ENCODE measurements around the gene NKAIN1.
A peak's percentile ranks its signal among the peaks of the same experiment; 100 is the strongest.
"Not testable (repeated sequence)": the region's sequence is repeated elsewhere in the genome, so short reads cannot be mapped to it uniquely, and the experiment has no call there.

Gene NKAIN1

GRCh38 chr1:31191281-31191680, 48.4 kb downstream of the NKAIN1 start:
- Histone ChIP-seq H3K4me3 (ENCODE audit: low read depth, low read length) (no peak overlapping the region), H3K36me3 (ENCODE audit: control insufficient read depth, insufficient read depth, low read length) (no peaks in the 10 kb centered on the region), H3K4me1 (ENCODE audit: control insufficient read depth, insufficient read depth, low read length) (no peaks in the 10 kb centered on the region), H3K27me3 (ENCODE audit: control insufficient read depth, insufficient read depth, low read length) (no peaks in the 10 kb centered on the region), H3K9ac (ENCODE audit: low read depth, low read length) (no peak overlapping the region), H3K9me3 (ENCODE audit: control insufficient read depth, insufficient read depth, low read length) (no peaks in the 10 kb centered on the region)

GRCh38 chr1:31189696-31190674, 49.7 kb downstream of the NKAIN1 start:
- H3K4me1 ChIP-seq (ENCODE audit: control insufficient read depth, insufficient read depth, low read length) = no peaks in the 10 kb centered on the region
- no peaks in the 10 kb centered on the region for H3K27me3 ChIP-seq (ENCODE audit: control insufficient read depth, insufficient read depth, low read length)
- H3K9ac ChIP-seq (ENCODE audit: low read depth, low read length) = no peak overlapping the region
- no peak overlapping the region for H3K4me3 ChIP-seq (ENCODE audit: low read depth, low read length)
- H3K36me3 ChIP-seq (ENCODE audit: control insufficient read depth, insufficient read depth, low read length) = no peaks in the 10 kb centered on the region
- no peaks in the 10 kb centered on the region for H3K9me3 ChIP-seq (ENCODE audit: control insufficient read depth, insufficient read depth, low read length)

DNA sequence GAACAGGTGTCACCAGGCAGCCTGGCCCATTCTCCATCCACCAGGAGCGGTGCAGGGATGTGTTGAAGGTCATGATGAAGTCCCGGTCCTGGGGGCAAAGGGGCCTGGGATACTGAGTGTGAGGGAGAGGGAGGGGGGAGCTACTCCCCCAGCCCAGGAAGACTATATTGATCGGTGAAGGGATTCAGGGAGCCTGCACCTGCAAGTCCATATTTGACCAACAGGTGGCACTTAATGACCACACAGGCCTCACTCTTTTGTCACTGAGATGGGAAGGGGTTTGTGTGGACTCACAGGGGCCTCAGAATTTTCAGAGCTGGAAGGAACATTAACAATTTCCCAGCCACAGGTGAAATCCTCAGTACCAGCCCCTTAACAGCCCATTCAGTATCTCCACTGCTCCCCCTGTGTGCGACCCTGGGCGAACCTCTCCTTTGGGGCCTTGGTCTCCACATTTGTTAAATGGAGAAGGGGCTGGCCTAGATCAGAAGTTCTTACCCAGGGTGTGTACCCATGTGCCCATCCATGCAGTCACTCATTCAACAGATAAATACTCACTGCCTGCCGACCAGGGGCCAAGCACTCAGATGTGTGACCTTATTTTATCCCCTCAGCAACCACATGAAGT, 55.6 kb downstream of the NKAIN1 start:
- H3K4me3 ChIP-seq (ENCODE audit: low read depth, low read length) = no peak overlapping the region
- H3K27me3 ChIP-seq (ENCODE audit: control insufficient read depth, insufficient read depth, low read length) = peaks cover 4% of the 10 kb centered on the region
- no peaks in the 10 kb centered on the region for H3K4me1 ChIP-seq (ENCODE audit: control insufficient read depth, insufficient read depth, low read length)
- H3K9me3 ChIP-seq (ENCODE audit: control insufficient read depth, insufficient read depth, low read length) = no peaks in the 10 kb centered on the region
- no peaks in the 10 kb centered on the region for H3K36me3 ChIP-seq (ENCODE audit: control insufficient read depth, insufficient read depth, low read length)
- H3K9ac ChIP-seq (ENCODE audit: low read depth, low read length) = no peak overlapping the region

GRCh38 chr1:31183126-31183525, 56.6 kb downstream of the NKAIN1 start:
- Histone ChIP-seq H3K4me3 (ENCODE audit: low read depth, low read length) (no peak overlapping the region), H3K9ac (ENCODE audit: low read depth, low read length) (no peak overlapping the region), H3K36me3 (ENCODE audit: control insufficient read depth, insufficient read depth, low read length) (no peaks in the 10 kb centered on the region), H3K9me3 (ENCODE audit: control insufficient read depth, insufficient read depth, low read length) (no peaks in the 10 kb centered on the region), H3K27me3 (ENCODE audit: control insufficient read depth, insufficient read depth, low read length) (peaks cover 4% of the 10 kb centered on the region), H3K4me1 (ENCODE audit: control insufficient read depth, insufficient read depth, low read length) (no peaks in the 10 kb centered on the region)

DNA sequence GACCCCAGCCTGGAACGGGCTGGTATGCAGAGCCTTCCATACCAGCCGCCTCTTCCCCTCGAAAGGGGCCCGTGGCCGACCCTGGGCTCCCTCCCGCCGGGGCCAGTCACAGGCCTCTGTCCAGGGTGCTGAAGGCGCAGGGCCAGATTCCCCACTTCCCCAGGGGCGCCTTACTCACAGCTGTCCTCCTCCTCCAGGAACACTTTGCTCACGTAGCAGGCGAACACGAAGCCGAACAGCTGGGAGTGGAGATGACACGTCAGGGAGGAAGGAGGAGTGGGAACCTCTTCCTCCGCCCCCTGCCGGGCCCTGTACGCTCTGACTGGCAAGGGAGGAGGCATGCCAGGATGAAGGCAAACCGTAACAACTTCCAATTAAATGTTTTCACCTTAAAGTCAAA, 57.3 kb downstream of the NKAIN1 start:
- H3K4me1 ChIP-seq (ENCODE audit: control insufficient read depth, insufficient read depth, low read length) = no peaks in the 10 kb centered on the region
- H3K4me3 ChIP-seq (ENCODE audit: low read depth, low read length) = peak overlapping the region; percentile 55
- H3K27me3 ChIP-seq (ENCODE audit: control insufficient read depth, insufficient read depth, low read length) = peaks cover 4% of the 10 kb centered on the region
- no peak overlapping the region for H3K9ac ChIP-seq (ENCODE audit: low read depth, low read length)
- no peaks in the 10 kb centered on the region for H3K36me3 ChIP-seq (ENCODE audit: control insufficient read depth, insufficient read depth, low read length)
- H3K9me3 ChIP-seq (ENCODE audit: control insufficient read depth, insufficient read depth, low read length) = no peaks in the 10 kb centered on the region

- Histone ChIP-seq H3K27me3 (ENCODE audit: control insufficient read depth, insufficient read depth, low read length) (peaks cover 4% of the 10 kb centered on the region), H3K9ac (ENCODE audit: low read depth, low read length) (no peak overlapping the region), H3K4me3 (ENCODE audit: low read depth, low read length) (peak overlapping the region; percentile 55), H3K36me3 (ENCODE audit: control insufficient read depth, insufficient read depth, low read length) (no peaks in the 10 kb centered on the region), H3K9me3 (ENCODE audit: control insufficient read depth, insufficient read depth, low read length) (no peaks in the 10 kb centered on the region), H3K4me1 (ENCODE audit: control insufficient read depth, insufficient read depth, low read length) (no peaks in the 10 kb centered on the region)
Observed at GRCh38 chr1:31181515-31182343, 58.0 kb downstream of the NKAIN1 start.

GRCh38 chr1:31180338-31180737, 59.3 kb downstream of the NKAIN1 start:
- H3K36me3 ChIP-seq (ENCODE audit: control insufficient read depth, insufficient read depth, low read length) = no peaks in the 10 kb centered on the region
- H3K4me3 ChIP-seq (ENCODE audit: low read depth, low read length) = no peak overlapping the region
- peaks cover 4% of the 10 kb centered on the region for H3K27me3 ChIP-seq (ENCODE audit: control insufficient read depth, insufficient read depth, low read length)
- H3K9ac ChIP-seq (ENCODE audit: low read depth, low read length) = no peak overlapping the region
- no peaks in the 10 kb centered on the region for H3K4me1 ChIP-seq (ENCODE audit: control insufficient read depth, insufficient read depth, low read length)
- H3K9me3 ChIP-seq (ENCODE audit: control insufficient read depth, insufficient read depth, low read length) = no peaks in the 10 kb centered on the region

GRCh38 chr1:31176291-31176690, 63.4 kb downstream of the NKAIN1 start:
- H3K4me1 ChIP-seq (ENCODE audit: control insufficient read depth, insufficient read depth, low read length); H3K9me3 ChIP-seq (ENCODE audit: control insufficient read depth, insufficient read depth, low read length); H3K9ac ChIP-seq (ENCODE audit: low read depth, low read length); H3K27me3 ChIP-seq (ENCODE audit: control insufficient read depth, insufficient read depth, low read length); H3K4me3 ChIP-seq (ENCODE audit: low read depth, low read length); H3K36me3 ChIP-seq (ENCODE audit: control insufficient read depth, insufficient read depth, low read length): not testable (repeated sequence)

DNA sequence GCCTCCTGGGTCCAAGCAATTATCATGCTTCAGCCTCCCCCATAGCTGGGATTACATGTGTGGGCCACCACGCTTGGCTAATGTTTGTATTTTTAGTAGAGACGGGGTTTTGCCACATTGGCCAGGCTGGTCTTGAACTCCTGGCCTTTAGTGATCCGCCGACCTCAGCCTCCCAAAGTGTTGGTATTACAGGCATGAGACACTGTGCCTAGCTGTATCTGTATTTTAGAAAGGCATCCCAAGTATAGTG, 69.3 kb downstream of the NKAIN1 start:
- no peak overlapping the region for H3K9ac ChIP-seq (ENCODE audit: low read depth, low read length)
- H3K9me3 ChIP-seq (ENCODE audit: control insufficient read depth, insufficient read depth, low read length) = no peaks in the 10 kb centered on the region
- H3K4me1 ChIP-seq (ENCODE audit: control insufficient read depth, insufficient read depth, low read length) = peaks cover 5% of the 10 kb centered on the region
- H3K4me3 ChIP-seq (ENCODE audit: low read depth, low read length) = no peak overlapping the region
- no peaks in the 10 kb centered on the region for H3K27me3 ChIP-seq (ENCODE audit: control insufficient read depth, insufficient read depth, low read length)
- H3K36me3 ChIP-seq (ENCODE audit: control insufficient read depth, insufficient read depth, low read length) = no peaks in the 10 kb centered on the region

DNA sequence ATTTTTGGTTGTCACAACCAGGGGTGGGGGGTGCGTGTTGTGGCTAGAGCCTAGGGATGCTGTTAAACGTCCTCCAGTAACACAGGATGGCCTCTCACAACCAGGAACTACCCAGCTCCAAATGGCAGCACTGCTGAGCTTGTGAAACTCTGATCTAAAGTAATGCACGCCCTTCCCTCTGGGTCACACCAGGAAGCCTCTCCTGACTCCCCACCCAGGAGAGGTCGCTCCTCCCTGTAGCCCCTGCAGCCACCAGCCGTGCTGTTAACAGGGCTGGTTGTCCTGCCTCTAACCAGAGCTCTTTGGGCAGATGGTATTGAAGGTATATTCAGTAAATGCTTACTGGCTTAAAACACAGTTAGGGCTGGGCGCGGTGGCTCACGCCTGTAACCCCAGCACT, 73.2 kb downstream of the NKAIN1 start:
- H3K4me3 ChIP-seq (ENCODE audit: low read depth, low read length) = no peak overlapping the region
- H3K9ac ChIP-seq (ENCODE audit: low read depth, low read length) = no peak overlapping the region
- peaks cover 5% of the 10 kb centered on the region for H3K4me1 ChIP-seq (ENCODE audit: control insufficient read depth, insufficient read depth, low read length)
- no peaks in the 10 kb centered on the region for H3K27me3 ChIP-seq (ENCODE audit: control insufficient read depth, insufficient read depth, low read length)
- H3K9me3 ChIP-seq (ENCODE audit: control insufficient read depth, insufficient read depth, low read length) = no peaks in the 10 kb centered on the region
- H3K36me3 ChIP-seq (ENCODE audit: control insufficient read depth, insufficient read depth, low read length) = no peaks in the 10 kb centered on the region

- H3K27me3 ChIP-seq (ENCODE audit: control insufficient read depth, insufficient read depth, low read length) = no peaks in the 10 kb centered on the region
- H3K9ac ChIP-seq (ENCODE audit: low read depth, low read length) = no peak overlapping the region
- H3K36me3 ChIP-seq (ENCODE audit: control insufficient read depth, insufficient read depth, low read length) = no peaks in the 10 kb centered on the region
- H3K4me3 ChIP-seq (ENCODE audit: low read depth, low read length) = no peak overlapping the region
- peaks cover 5% of the 10 kb centered on the region for H3K4me1 ChIP-seq (ENCODE audit: control insufficient read depth, insufficient read depth, low read length)
- H3K9me3 ChIP-seq (ENCODE audit: control insufficient read depth, insufficient read depth, low read length) = no peaks in the 10 kb centered on the region
Observed at GRCh38 chr1:31164291-31164690, 75.4 kb downstream of the NKAIN1 start.

All from iPS-15b (cell line).